Fibroblast of lung (primary cell): ENCODE data around the gene MTREX.

Experiments used
- CTCF ChIP-seq, 2 donors: IDR thresholded peaks in 1 of 2; conservative IDR thresholded peaks in 1 of 2; 1 replicate in 1 of 2; 2 replicates in 1 of 2; pipeline ENCODE4 v1.5.1; 2011 to 2012; ENCODE audit warnings: low read length in 2 of 2, control low read depth in 1 of 2, inconsistent platforms in 1 of 2, low read depth in 1 of 2, mild to moderate bottlenecking in 1 of 2
- EZH2 ChIP-seq: IDR thresholded peaks from 2 replicates; pipeline ENCODE4 v1.5.1; 2012; ENCODE audit warnings: low read length, control low read depth, mild to moderate bottlenecking; ENCODE audit errors: missing control alignments

- TF ChIP-seq CTCF (conservative IDR thresholded peaks at IDR 0.05 in 1 of 2, IDR thresholded peaks at IDR 0.05 in 1 of 2; ENCODE audit: low read depth in 1 of 2, low read length in 2 of 2) (no peak), EZH2 (no peak)
Measured at GRCh38 chr5:55440188-55440646, 132.4 kb downstream of the MTREX start.
